ENCODE data around the gene STAM2. TPM values are rescaled to one million over a fixed set of nuclear protein-coding genes. Genes with fewer than 3 reads are reported as not detected.

STAM2 gene
- total RNA-seq, 2 donors from 2014 or later = 41.1 to 54.6 TPM

DNA sequence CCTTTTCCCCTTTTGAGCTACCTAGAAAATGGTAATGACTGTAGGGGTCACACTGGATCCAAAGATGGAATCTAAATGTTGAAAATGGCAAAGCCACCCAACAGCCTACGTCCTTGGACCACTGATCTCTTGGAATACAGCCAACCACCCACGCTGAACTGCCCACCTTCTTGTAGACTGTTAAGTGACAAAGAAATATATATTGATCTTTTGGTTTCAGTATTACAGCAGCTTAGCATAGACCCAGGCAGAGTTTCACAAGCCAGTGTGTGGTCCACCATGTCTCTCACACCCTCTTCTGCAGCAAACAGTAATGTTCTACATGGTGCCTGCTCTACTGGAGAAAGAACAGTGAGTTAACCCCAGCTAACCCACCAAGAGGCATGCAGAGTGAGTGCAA, 96.9 kb downstream of the STAM2 start:
- no peaks in the 10 kb centered on the region for H3K27me3 ChIP-seq (replicated peaks; ENCODE audit: insufficient read depth)
- ATAC-seq (ENCODE audit: insufficient number of reproducible peaks, low FRiP score, low read depth) (no peak), DNase-seq (ENCODE audit: low spot score) (no peak)
- H3K4me3 ChIP-seq = no peak overlapping the region
- H3K36me3 ChIP-seq = no peaks in the 10 kb centered on the region
- H3K9me3 ChIP-seq = no peaks in the 10 kb centered on the region
- TF ChIP-seq, protein P1, sequence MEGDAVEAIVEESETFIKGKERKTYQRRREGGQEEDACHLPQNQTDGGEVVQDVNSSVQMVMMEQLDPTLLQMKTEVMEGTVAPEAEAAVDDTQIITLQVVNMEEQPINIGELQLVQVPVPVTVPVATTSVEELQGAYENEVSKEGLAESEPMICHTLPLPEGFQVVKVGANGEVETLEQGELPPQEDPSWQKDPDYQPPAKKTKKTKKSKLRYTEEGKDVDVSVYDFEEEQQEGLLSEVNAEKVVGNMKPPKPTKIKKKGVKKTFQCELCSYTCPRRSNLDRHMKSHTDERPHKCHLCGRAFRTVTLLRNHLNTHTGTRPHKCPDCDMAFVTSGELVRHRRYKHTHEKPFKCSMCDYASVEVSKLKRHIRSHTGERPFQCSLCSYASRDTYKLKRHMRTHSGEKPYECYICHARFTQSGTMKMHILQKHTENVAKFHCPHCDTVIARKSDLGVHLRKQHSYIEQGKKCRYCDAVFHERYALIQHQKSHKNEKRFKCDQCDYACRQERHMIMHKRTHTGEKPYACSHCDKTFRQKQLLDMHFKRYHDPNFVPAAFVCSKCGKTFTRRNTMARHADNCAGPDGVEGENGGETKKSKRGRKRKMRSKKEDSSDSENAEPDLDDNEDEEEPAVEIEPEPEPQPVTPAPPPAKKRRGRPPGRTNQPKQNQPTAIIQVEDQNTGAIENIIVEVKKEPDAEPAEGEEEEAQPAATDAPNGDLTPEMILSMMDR (IDR thresholded peaks at IDR 0.05) = no peak
- H3K27ac ChIP-seq = no peak overlapping the region
- peaks cover 0 to 14% of the 10 kb centered on the region in 2 donors for H3K4me1 ChIP-seq (ENCODE audit: control insufficient read depth in 1 of 2, low read depth in 2 of 2)

DNA sequence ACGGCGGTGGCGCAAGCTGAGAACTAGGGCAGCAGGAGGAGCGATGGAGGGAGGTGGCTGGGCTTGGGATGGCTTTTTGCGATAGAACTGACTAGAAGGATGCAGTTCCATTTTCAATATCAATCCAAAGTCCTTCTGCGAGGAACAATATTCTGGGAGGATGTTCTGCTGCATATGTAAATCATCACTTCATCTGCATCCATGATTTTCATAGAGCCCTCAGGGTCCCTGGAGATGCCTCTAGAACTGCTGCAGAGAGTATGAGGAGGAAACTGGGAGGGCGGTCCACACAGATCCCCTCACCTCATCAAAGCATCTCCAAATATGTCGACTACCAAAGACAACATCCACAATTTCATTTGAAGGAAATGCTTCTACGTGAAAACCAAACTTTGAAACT, 97.5 kb downstream of the STAM2 start:
- H3K4me3 ChIP-seq = no peak overlapping the region
- no peaks in the 10 kb centered on the region for H3K36me3 ChIP-seq
- ATAC-seq (ENCODE audit: insufficient number of reproducible peaks, low FRiP score, low read depth) (no peak), DNase-seq (ENCODE audit: low spot score) (no peak)
- peaks cover 0 to 14% of the 10 kb centered on the region in 2 donors for H3K4me1 ChIP-seq (ENCODE audit: control insufficient read depth in 1 of 2, low read depth in 2 of 2)
- TF ChIP-seq, protein P1 (IDR thresholded peaks at IDR 0.05) = no peak
- H3K27me3 ChIP-seq (replicated peaks; ENCODE audit: insufficient read depth) = no peaks in the 10 kb centered on the region
- H3K27ac ChIP-seq = no peak overlapping the region
- no peaks in the 10 kb centered on the region for H3K9me3 ChIP-seq

DNA sequence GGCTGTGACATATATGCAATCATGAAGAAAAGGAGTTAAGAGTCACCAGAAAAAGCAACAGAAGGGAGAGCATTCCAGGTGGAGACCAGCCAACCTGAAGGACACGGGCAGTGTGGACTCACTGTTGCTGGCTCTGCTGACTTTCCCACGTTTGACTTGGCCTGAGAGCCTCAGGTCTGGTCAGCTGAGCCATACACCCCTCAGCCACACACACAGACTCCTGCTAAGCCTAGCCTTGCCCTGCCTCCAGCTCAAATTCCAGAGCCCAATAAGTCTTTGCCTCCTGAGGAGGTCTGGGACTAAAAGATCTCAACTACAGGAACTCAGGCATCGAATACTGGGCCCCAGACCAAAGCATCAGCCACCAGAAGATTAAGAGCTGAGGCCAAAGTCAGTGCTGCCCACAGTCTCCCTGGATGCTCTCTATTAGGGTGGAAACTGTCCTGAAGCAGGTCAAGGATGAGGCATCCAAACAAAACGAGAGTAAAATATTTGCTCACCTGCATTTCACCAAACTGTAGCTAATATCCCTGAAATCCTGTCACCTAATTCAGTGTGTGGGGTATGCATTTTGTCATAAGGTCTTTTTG, 100.0 kb downstream of the STAM2 start:
- no peak for DNase-seq (ENCODE audit: low spot score)
- no peaks in the 10 kb centered on the region for H3K27me3 ChIP-seq (replicated peaks; ENCODE audit: insufficient read depth)
- peaks cover 0 to 14% of the 10 kb centered on the region in 2 donors for H3K4me1 ChIP-seq (ENCODE audit: control insufficient read depth in 1 of 2, low read depth in 2 of 2)
- peak overlapping the region; percentile 22 to 45 for H3K27ac ChIP-seq
- no peaks in the 10 kb centered on the region for H3K9me3 ChIP-seq
- no peak overlapping the region for H3K4me3 ChIP-seq
- TF ChIP-seq, protein P1 (IDR thresholded peaks at IDR 0.05) = no peak
- no peak for ATAC-seq (ENCODE audit: insufficient number of reproducible peaks, low FRiP score, low read depth)
- no peaks in the 10 kb centered on the region for H3K36me3 ChIP-seq

DNA sequence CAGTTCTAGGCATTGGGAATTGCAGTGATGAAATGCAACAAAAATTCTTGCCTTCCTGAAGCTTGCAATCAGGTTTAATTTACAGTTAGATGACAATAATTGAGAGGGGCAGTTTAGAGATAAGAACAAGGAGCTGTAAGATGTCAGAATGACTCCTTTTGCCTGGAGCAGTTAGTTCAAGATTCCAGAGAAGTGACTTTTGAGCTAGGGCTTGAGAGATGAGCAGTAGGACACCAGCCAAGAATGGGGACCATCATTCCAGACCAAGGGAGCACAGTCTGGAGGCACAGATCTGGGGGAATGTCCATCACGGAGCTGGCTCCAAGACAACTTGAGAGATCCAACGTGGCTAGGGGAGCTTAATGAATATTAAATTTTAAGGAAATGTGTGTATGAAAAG, 103.6 kb downstream of the STAM2 start:
- DNase-seq (ENCODE audit: low spot score) = no peak
- no peak overlapping the region for H3K4me3 ChIP-seq
- H3K27me3 ChIP-seq (replicated peaks; ENCODE audit: insufficient read depth) = no peaks in the 10 kb centered on the region
- TF ChIP-seq, protein P1 (IDR thresholded peaks at IDR 0.05) = no peak
- no peaks in the 10 kb centered on the region for H3K9me3 ChIP-seq
- ATAC-seq (ENCODE audit: insufficient number of reproducible peaks, low FRiP score, low read depth) = no peak
- H3K27ac ChIP-seq = no peak overlapping the region
- no peaks in the 10 kb centered on the region for H3K36me3 ChIP-seq
- peaks cover 0 to 14% of the 10 kb centered on the region in 2 donors for H3K4me1 ChIP-seq (ENCODE audit: control insufficient read depth in 1 of 2, low read depth in 2 of 2)

DNA sequence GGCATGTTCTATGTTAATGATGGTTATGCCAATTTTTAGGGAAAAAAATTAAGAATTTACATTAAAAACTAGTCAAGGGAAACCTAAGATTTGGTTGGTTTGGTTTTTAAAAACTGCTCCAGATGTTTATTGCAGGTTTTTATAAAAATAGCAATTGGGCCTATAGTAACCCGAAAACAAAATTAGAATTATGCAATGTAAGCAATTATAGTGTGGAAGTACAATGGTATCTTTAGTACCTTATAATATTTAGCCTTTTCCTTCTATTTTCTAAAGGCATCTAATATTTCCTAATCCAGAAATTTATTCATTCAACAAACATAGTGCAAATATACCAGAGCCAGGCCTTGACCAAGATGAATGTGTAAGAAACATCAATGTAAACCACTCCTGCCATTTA, 104.0 kb downstream of the STAM2 start:
- ATAC-seq (ENCODE audit: insufficient number of reproducible peaks, low FRiP score, low read depth) = no peak
- DNase-seq (ENCODE audit: low spot score) = no peak
- Histone ChIP-seq H3K9me3 (no peaks in the 10 kb centered on the region), H3K4me1 (ENCODE audit: control insufficient read depth in 1 of 2, low read depth in 2 of 2) (peaks cover 0 to 14% of the 10 kb centered on the region in 2 donors), H3K36me3 (no peaks in the 10 kb centered on the region), H3K27me3 (replicated peaks; ENCODE audit: insufficient read depth) (no peaks in the 10 kb centered on the region), H3K27ac (no peak overlapping the region), H3K4me3 (no peak overlapping the region)
- TF ChIP-seq, protein P1 (IDR thresholded peaks at IDR 0.05) = no peak
